ENCODE results near the gene NSDHL.

Gene NSDHL

DNA sequence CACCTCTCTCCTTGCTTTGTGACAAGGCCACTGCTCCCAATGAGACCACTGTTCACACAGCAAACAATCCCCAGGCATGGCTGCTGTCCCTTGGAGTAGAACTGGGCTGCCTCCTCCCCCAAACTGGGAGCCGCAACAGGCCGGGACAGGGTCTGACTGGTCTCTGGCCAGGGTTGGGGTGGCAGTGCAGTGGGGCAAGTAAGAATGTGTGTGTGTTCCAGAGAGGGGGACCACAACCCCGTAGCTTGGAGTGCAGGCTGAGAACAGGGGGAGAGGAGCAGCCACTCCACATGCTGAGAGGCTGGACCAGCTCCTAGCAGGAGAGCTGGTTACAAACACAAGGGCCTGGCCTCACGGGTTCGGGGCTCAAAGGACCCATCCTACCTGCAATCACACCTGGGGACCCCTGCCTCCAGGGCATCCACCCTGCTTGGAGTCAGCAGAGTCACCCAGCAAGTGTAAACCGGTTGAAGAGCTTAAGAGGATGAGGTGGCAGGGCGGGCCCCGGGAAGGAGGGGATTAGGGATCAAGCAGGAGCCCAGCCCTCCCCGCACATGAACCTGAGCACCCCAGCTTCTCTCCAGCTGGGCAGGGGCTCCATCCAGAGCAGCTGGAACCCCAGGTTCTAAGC, 63.2 kb downstream of the NSDHL start:
- Histone ChIP-seq H2AFZ (ENCODE audit: low read length) (no peak overlapping the region), H3K4me3 (ENCODE audit: low read length) (no peak overlapping the region), H3K27me3 (replicated peaks; ENCODE audit: insufficient read depth, low read length) (no peaks in the 10 kb centered on the region), H3K9me3 (replicated peaks; ENCODE audit: insufficient read depth, low read length) (no peaks in the 10 kb centered on the region), H3K9me2 (replicated peaks; ENCODE audit: insufficient read depth, low read length) (no peaks in the 10 kb centered on the region), H3K79me2 (ENCODE audit: low read length) (no peaks in the 10 kb centered on the region), H4K20me1 (ENCODE audit: insufficient read depth, low read length) (no peaks in the 10 kb centered on the region), H3K4me1 (ENCODE audit: low read length) (no peaks in the 10 kb centered on the region), H3K4me2 (ENCODE audit: low read depth, low read length) (no peak overlapping the region), H3K36me3 (replicated peaks; ENCODE audit: insufficient read depth, low read length) (no peaks in the 10 kb centered on the region), H3F3A (ENCODE audit: insufficient read depth, low read length) (no peaks in the 10 kb centered on the region), H3K27ac (ENCODE audit: low read length) (no peak overlapping the region), H3K9ac (ENCODE audit: low read length) (no peak overlapping the region)
- no peak for DNase-seq
- TF ChIP-seq EZH2 (optimal IDR thresholded peaks at IDR 0.05; ENCODE audit: low read depth, low read length), result no peak

DNA sequence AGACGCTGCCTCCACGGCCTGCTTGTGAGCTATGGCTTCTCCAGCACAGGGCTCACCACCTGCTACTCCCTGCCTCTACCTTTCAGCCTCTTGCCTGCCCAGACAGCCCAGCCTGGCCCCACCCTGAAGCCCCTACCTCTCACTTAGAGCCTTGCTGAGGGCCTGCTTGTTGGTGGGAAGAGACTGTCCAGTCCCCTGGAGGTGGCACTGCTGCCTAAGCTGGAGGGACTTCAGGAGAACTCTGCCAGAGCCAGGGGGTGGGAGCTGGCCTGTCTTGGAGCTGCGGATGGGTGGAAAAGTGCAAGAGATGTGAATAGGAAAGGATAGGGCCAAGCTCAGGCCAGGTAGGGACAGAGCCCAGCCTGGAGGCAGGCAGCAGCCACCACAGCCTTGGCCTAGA, 64.3 kb downstream of the NSDHL start:
- Histone ChIP-seq H3K9me3 (replicated peaks; ENCODE audit: insufficient read depth, low read length) (no peaks in the 10 kb centered on the region), H3K27me3 (replicated peaks; ENCODE audit: insufficient read depth, low read length) (no peaks in the 10 kb centered on the region), H3K36me3 (replicated peaks; ENCODE audit: insufficient read depth, low read length) (no peaks in the 10 kb centered on the region), H3F3A (ENCODE audit: insufficient read depth, low read length) (no peaks in the 10 kb centered on the region), H3K4me2 (ENCODE audit: low read depth, low read length) (no peak overlapping the region), H3K4me1 (ENCODE audit: low read length) (no peaks in the 10 kb centered on the region), H3K9ac (ENCODE audit: low read length) (no peak overlapping the region), H3K9me2 (replicated peaks; ENCODE audit: insufficient read depth, low read length) (no peaks in the 10 kb centered on the region), H3K27ac (ENCODE audit: low read length) (no peak overlapping the region), H4K20me1 (ENCODE audit: insufficient read depth, low read length) (no peaks in the 10 kb centered on the region), H3K79me2 (ENCODE audit: low read length) (no peaks in the 10 kb centered on the region), H2AFZ (ENCODE audit: low read length) (no peak overlapping the region), H3K4me3 (ENCODE audit: low read length) (no peak overlapping the region)
- TF ChIP-seq EZH2 (optimal IDR thresholded peaks at IDR 0.05; ENCODE audit: low read depth, low read length) (no peak), EZH2phosphoT487 (IDR thresholded peaks at IDR 0.05; ENCODE audit: low read length) (no peak)
- TF ChIP-seq, protein P1, sequence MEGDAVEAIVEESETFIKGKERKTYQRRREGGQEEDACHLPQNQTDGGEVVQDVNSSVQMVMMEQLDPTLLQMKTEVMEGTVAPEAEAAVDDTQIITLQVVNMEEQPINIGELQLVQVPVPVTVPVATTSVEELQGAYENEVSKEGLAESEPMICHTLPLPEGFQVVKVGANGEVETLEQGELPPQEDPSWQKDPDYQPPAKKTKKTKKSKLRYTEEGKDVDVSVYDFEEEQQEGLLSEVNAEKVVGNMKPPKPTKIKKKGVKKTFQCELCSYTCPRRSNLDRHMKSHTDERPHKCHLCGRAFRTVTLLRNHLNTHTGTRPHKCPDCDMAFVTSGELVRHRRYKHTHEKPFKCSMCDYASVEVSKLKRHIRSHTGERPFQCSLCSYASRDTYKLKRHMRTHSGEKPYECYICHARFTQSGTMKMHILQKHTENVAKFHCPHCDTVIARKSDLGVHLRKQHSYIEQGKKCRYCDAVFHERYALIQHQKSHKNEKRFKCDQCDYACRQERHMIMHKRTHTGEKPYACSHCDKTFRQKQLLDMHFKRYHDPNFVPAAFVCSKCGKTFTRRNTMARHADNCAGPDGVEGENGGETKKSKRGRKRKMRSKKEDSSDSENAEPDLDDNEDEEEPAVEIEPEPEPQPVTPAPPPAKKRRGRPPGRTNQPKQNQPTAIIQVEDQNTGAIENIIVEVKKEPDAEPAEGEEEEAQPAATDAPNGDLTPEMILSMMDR (IDR thresholded peaks at IDR 0.05; ENCODE audit: low read length), result no peak
- DNase-seq, result no peak

DNA sequence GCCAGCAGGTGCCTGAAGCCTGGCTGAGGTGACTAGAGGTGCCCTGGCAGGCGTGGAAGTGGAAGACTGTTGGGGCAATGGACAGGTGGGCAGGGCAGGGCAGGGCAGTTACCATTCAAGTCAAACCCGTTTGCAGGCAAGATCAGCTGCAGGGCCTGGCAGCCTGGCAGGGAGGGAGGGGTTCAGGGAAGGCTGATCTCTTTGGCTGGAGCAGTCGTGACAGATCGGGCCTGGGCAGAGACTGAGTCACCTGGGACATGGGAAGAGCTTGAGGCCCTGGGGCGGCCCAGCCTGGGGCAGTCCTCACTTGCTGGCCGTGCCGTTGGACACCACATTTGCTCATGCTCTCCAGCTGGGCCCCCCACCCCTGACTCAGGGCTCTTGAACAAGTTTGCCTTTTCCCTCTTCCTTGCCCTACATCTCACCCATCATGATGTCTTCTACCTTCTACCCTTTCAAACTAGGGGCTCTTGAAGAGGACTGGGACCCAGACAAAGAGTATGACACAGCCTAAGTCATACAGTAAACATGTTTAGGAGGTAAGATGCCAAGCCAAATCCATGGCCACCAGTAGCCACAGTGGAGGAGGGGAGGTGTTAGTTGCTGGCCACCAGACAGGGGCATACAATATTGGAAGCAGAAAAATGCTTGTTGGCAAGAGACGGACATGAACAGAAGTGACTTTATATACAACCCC, 65.0 kb downstream of the NSDHL start:
- no peaks in the 10 kb centered on the region for H3K27me3 ChIP-seq (replicated peaks; ENCODE audit: insufficient read depth, low read length)
- H3K27ac ChIP-seq (ENCODE audit: low read length), result no peak overlapping the region
- H3K9me2 ChIP-seq (replicated peaks; ENCODE audit: insufficient read depth, low read length), result no peaks in the 10 kb centered on the region
- no peaks in the 10 kb centered on the region for H3K36me3 ChIP-seq (replicated peaks; ENCODE audit: insufficient read depth, low read length)
- H2AFZ ChIP-seq (ENCODE audit: low read length), result no peak overlapping the region
- H3K4me1 ChIP-seq (ENCODE audit: low read length), result no peaks in the 10 kb centered on the region
- H4K20me1 ChIP-seq (ENCODE audit: insufficient read depth, low read length), result no peaks in the 10 kb centered on the region
- no peak overlapping the region for H3K4me3 ChIP-seq (ENCODE audit: low read length)
- H3K9ac ChIP-seq (ENCODE audit: low read length), result no peak overlapping the region
- no peak overlapping the region for H3K4me2 ChIP-seq (ENCODE audit: low read depth, low read length)
- no peaks in the 10 kb centered on the region for H3K9me3 ChIP-seq (replicated peaks; ENCODE audit: insufficient read depth, low read length)
- H3K79me2 ChIP-seq (ENCODE audit: low read length), result no peaks in the 10 kb centered on the region
- no peaks in the 10 kb centered on the region for H3F3A ChIP-seq (ENCODE audit: insufficient read depth, low read length)
- TF ChIP-seq, protein P1 (IDR thresholded peaks at IDR 0.05; ENCODE audit: low read length), result no peak
- TF ChIP-seq EZH2 (optimal IDR thresholded peaks at IDR 0.05; ENCODE audit: low read depth, low read length), result no peak
- TF ChIP-seq EZH2phosphoT487 (IDR thresholded peaks at IDR 0.05; ENCODE audit: low read length), result no peak
- DNase-seq, result no peak

DNA sequence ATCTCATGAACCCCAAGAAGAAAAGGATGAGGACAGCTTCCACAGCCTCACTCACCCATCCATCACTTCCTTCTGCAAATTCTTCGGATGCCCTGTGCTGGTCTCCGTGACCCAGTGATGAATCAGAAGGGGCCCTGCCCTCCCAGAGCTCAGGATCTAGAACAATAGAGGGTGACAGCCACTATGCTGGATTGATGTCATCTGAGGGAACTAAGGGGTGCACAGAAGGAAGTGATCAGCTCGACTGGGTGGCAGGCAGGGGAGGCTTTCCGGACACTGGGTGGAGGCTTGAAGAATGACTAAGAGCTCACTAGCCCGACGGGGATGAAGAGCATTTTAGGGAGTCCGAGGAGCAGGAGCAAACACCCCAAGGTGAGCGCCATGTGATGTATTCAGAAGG, 65.6 kb downstream of the NSDHL start:
- Histone ChIP-seq H3K36me3 (replicated peaks; ENCODE audit: insufficient read depth, low read length) (no peaks in the 10 kb centered on the region), H3K79me2 (ENCODE audit: low read length) (no peaks in the 10 kb centered on the region), H2AFZ (ENCODE audit: low read length) (no peak overlapping the region), H3K9ac (ENCODE audit: low read length) (no peak overlapping the region), H3K4me2 (ENCODE audit: low read depth, low read length) (no peak overlapping the region), H3K9me2 (replicated peaks; ENCODE audit: insufficient read depth, low read length) (no peaks in the 10 kb centered on the region), H3K4me3 (ENCODE audit: low read length) (no peak overlapping the region), H3K27me3 (replicated peaks; ENCODE audit: insufficient read depth, low read length) (no peaks in the 10 kb centered on the region), H3K27ac (ENCODE audit: low read length) (no peak overlapping the region), H3F3A (ENCODE audit: insufficient read depth, low read length) (no peaks in the 10 kb centered on the region), H3K4me1 (ENCODE audit: low read length) (no peaks in the 10 kb centered on the region), H3K9me3 (replicated peaks; ENCODE audit: insufficient read depth, low read length) (no peaks in the 10 kb centered on the region), H4K20me1 (ENCODE audit: insufficient read depth, low read length) (no peaks in the 10 kb centered on the region)
- TF ChIP-seq, protein P1 (IDR thresholded peaks at IDR 0.05; ENCODE audit: low read length), result no peak
- TF ChIP-seq EZH2phosphoT487 (IDR thresholded peaks at IDR 0.05; ENCODE audit: low read length) (no peak), EZH2 (optimal IDR thresholded peaks at IDR 0.05; ENCODE audit: low read depth, low read length) (no peak)
- no peak for DNase-seq

Data from MM.1S (cell line).